ENCODE data around the gene PER3.

- no peak for TF ChIP-seq CTCF (IDR thresholded peaks at IDR 0.05; ENCODE audit: poor library complexity)
- no peak for TF ChIP-seq EZH2phosphoT487 (IDR thresholded peaks at IDR 0.05; ENCODE audit: low read depth, severe bottlenecking, unreplicated experiment)
These were observed 107.7 kb downstream of the PER3 start for GRCh38 chr1:7891804-7892203.
